Fibroblast of skin of left biceps (primary cell): Measurements from ENCODE around the gene BMP8A.

Experiments used
- DNase-seq, 2 experiments: peaks; one replicate each; pipeline ENCODE4 v3.0.0-alpha.2; 2013; ENCODE audit warnings: low read depth in 2 of 2

The BMP8A gene

DNA sequence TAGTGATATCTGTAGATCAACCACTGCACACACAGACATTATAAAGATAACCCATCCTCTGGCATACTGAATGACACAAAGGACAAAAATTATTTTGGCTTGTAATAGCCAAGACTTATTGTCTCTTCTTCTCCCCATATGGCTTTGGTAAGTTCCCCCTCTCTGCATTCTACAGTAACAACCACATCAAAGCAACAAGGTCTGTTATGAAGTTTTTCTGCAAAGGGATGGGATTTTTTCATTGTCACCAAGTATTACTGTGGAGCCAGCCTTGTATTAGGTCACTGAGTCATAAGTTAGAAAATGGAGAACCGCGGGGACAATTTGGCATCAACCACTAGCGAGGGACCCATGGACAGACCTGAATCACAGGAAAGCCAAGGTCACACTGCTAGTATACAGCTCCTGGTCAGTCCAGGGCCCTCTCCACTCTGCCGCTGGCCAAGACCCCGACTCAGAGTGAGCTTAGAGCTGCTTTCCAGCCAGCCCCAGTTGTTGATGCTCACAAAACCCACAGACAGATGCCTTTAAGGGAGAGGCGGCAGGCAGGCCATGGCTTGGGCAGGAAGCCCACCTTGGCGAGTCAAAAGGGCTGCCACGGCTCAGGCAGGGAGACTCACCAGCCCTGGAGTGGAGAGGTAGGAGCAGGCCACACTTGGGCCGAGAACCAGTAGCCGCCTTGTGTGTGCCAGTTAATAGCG lies 79.2 kb downstream of the BMP8A start:
- no peak for DNase-seq

GRCh38 chr1:39571178-39571483 lies 79.7 kb downstream of the BMP8A start:
- no peak for DNase-seq

DNA sequence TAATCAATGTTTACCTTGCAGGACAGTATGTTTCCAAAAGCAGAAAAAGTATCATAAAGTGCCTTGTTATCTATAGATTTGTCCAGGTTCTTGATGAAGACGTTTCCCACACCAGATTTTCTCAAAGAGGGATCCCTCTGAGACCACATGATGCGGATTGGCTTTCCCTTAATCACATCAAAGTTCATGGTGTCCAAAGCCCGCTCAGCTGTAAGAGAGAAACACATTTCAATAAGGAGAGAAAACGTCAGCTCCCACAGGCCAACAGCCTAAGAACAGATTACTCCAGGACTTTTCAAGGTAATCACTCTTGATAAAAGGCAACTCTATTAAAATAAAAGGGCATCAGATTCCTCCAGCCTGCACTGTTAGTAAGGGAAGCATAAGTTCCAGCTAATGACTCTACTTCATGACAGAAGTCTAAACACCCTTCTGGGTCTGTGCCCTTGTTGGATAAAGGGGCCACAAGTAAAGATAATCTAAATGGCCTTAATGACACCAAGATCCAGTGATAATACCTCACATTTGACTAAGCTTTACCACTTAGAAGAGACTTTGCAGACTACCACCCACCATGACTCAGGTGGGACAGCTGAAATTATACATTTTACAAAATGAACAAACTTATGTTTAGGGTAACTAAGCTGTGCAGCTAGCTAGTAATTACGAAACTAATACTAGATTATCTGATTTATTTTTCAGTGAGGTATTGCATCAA lies 81.1 kb downstream of the BMP8A start:
- no peak for DNase-seq

DNA sequence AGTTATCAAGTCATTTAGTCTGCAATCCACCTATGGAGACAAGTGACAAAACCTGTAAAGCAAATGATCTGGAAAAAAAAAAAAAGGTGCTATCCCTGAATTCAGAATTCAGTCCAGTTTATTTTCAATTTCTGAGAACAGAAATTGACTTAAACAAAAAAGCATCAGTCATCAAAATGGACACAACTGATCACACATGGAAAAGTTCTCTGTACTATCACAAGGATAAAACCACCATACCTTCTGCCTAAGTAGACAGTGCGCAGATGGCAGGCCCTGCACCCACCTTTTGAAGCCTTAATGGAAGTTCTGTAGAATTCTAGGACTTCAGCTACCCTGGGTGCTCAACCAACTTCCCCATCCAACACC lies 81.6 kb downstream of the BMP8A start:
- no peak for DNase-seq

- no peak for DNase-seq
Measured at GRCh38 chr1:39573736-39574624, 82.5 kb downstream of the BMP8A start.

DNA sequence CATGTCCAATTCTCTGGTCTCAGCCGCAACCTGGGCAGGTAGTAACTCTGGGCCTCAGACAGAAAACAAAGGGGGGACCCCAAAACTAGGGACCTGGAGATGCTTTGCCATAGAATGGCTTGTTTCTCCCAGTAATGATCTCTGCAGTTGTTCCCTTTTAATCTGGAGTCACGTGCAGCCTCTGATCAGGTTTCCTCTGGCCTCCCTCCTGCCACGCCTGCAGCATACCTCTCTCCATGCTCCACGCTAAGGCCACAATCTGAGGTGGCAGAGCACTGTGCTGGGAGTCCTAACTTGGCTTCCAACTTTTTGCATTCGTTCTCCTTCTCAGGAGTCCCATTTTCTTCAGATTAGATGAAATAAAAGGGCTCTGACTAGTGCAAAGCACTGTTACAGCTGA lies 83.2 kb downstream of the BMP8A start:
- no peak for DNase-seq
